Measurements from ENCODE around the gene BORA.

DNA sequence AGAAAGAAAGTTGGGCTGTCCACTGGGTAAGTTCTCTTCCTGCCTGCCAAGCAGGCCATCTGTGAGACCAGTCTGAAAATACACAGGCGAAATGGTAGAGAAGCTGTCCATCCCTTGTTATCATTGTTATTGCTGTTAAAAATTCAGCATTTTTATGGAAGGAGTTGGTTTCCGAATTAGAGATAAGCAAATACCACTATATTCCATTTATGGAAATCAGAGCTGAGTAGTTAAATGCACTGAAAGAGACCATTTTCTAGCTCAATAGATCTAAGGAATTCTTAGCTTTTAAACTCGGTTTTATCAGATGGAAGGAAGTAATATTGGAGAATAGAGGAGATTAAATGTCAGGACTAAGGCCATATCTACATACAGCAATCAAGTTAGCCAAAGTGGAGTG, 41.0 kb upstream of the BORA start:
- TF ChIP-seq, protein P1, sequence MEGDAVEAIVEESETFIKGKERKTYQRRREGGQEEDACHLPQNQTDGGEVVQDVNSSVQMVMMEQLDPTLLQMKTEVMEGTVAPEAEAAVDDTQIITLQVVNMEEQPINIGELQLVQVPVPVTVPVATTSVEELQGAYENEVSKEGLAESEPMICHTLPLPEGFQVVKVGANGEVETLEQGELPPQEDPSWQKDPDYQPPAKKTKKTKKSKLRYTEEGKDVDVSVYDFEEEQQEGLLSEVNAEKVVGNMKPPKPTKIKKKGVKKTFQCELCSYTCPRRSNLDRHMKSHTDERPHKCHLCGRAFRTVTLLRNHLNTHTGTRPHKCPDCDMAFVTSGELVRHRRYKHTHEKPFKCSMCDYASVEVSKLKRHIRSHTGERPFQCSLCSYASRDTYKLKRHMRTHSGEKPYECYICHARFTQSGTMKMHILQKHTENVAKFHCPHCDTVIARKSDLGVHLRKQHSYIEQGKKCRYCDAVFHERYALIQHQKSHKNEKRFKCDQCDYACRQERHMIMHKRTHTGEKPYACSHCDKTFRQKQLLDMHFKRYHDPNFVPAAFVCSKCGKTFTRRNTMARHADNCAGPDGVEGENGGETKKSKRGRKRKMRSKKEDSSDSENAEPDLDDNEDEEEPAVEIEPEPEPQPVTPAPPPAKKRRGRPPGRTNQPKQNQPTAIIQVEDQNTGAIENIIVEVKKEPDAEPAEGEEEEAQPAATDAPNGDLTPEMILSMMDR (IDR thresholded peaks at IDR 0.05; ENCODE audit: poor library complexity), result no peak
- TF ChIP-seq EZH2 (IDR thresholded peaks at IDR 0.05; ENCODE audit: borderline replicate concordance), result no peak
- TF ChIP-seq EZH2phosphoT487 (IDR thresholded peaks at IDR 0.05; ENCODE audit: low read depth, severe bottlenecking, unreplicated experiment), result no peak

Data from hepatocyte (in vitro differentiated cells).